GM23338 (cell line): ENCODE measurements around the gene GLOD5. TPM values are rescaled to one million over a fixed set of nuclear protein-coding genes. Genes with fewer than 3 reads are reported as not detected.

Source experiments
- ATAC-seq: fragments of 200-7000 bp; cut with Tn5 transposase; 3 replicates; pipeline ENCODE4 v1.9.1; 2020
- DNase-seq: peaks from one replicate; pipeline ENCODE4 v3.0.0-alpha.2; 2015; ENCODE audit warnings: low spot score
- H2AFZ ChIP-seq: fragments of 200-600 bp; sonication (generic); 2 replicates; pipeline ENCODE4 v1.8.0; 2016; ENCODE audit warnings: antibody characterized with exemption, mild to moderate bottlenecking, moderate library complexity
- H3F3A ChIP-seq: fragments of 200-600 bp; sonication (generic); replicated peaks from 2 replicates; pipeline ENCODE4 v1.8.0; 2017; ENCODE audit warnings: antibody characterized with exemption, mixed run types, low read depth
- H3K27ac ChIP-seq: fragments of 200-600 bp; sonication (generic); 2 replicates; pipeline ENCODE4 v1.6.1; 2016; ENCODE audit warnings: low read depth
- H3K27me3 ChIP-seq: fragments of 200-600 bp; sonication (generic); 2 replicates; pipeline ENCODE4 v1.8.0; 2016; ENCODE audit warnings: mild to moderate bottlenecking, mixed run types, moderate library complexity; ENCODE audit not compliant: insufficient read depth
- H3K36me3 ChIP-seq: fragments of 200-600 bp; sonication (generic); 2 replicates; pipeline ENCODE4 v1.8.0; 2016; ENCODE audit warnings: mild to moderate bottlenecking; ENCODE audit not compliant: insufficient read depth
- H3K4me1 ChIP-seq: fragments of 200-600 bp; sonication (generic); 2 replicates; pipeline ENCODE4 v1.8.0; 2016; ENCODE audit warnings: mild to moderate bottlenecking, moderate library complexity; ENCODE audit not compliant: insufficient read depth
- H3K4me2 ChIP-seq: fragments of 200-600 bp; sonication (generic); 2 replicates; pipeline ENCODE4 v1.7.1; 2017; ENCODE audit warnings: mixed run types
- H3K4me3 ChIP-seq: fragments of 200-600 bp; sonication (generic); 2 replicates; pipeline ENCODE4 v1.6.1; 2016; ENCODE audit warnings: mixed run types
- H3K79me2 ChIP-seq: fragments of 200-600 bp; sonication (generic); replicated peaks from 2 replicates; pipeline ENCODE4 v1.8.0; 2017; ENCODE audit warnings: mild to moderate bottlenecking; ENCODE audit not compliant: insufficient read depth
- H3K9me2 ChIP-seq: fragments of 200-600 bp; sonication (generic); 2 replicates; pipeline ENCODE4 v1.8.0; 2017; ENCODE audit not compliant: insufficient read depth
- H4K20me1 ChIP-seq: fragments of 200-600 bp; sonication (generic); replicated peaks from 2 replicates; pipeline ENCODE4 v1.8.0; 2017; ENCODE audit warnings: mild to moderate bottlenecking; ENCODE audit not compliant: insufficient read depth
- H3K27ac Mint-ChIP-seq: 2 replicates; pipeline ENCODE4 v1.8.0; 2020; ENCODE audit warnings: inconsistent platforms, mild to moderate bottlenecking, moderate library complexity, mixed read lengths
- H3K27me3 Mint-ChIP-seq: 3 replicates; pipeline ENCODE4 v1.8.0; 2022; ENCODE audit warnings: low read depth, mild to moderate bottlenecking, moderate library complexity, mixed read lengths, inconsistent platforms; ENCODE audit not compliant: insufficient read depth, poor library complexity
- H3K36me3 Mint-ChIP-seq: 3 replicates; pipeline ENCODE4 v1.8.0; 2021; ENCODE audit warnings: low read depth, mild to moderate bottlenecking, inconsistent platforms, moderate library complexity, mixed read lengths
- H3K4me1 Mint-ChIP-seq: 3 replicates; pipeline ENCODE4 v1.8.0; 2020; ENCODE audit warnings: mild to moderate bottlenecking, inconsistent platforms, mixed read lengths
- H3K4me3 Mint-ChIP-seq: 3 replicates; pipeline ENCODE4 v1.8.0; 2021; ENCODE audit warnings: moderate library complexity, mild to moderate bottlenecking, inconsistent platforms, mixed read lengths
- H3K9me3 Mint-ChIP-seq: 3 replicates; pipeline ENCODE4 v1.8.0; 2020; ENCODE audit warnings: moderate library complexity, mild to moderate bottlenecking, inconsistent platforms, mixed read lengths
- CREB1 ChIP-seq: fragments of 250-450 bp; sonication (Bioruptor Pico); IDR thresholded peaks from 2 replicates; pipeline ENCODE4 v1.5.0; 2020; ENCODE audit warnings: low read depth, mild to moderate bottlenecking, moderate library complexity
- CTCF ChIP-seq, 2 experiments: fragments of 200-600 bp in 1 of 2; sonication (generic) in 1 of 2; conservative IDR thresholded peaks; 2 replicates each; pipeline versions ENCODE4 v1.5.1 to v1.6.1; 2016 to 2017; ENCODE audit warnings: antibody characterized with exemption in 2 of 2, low read depth in 2 of 2, mild to moderate bottlenecking in 2 of 2, moderate library complexity in 1 of 2
- EZH2 ChIP-seq: fragments of 200-600 bp; sonication (generic); IDR thresholded peaks from one replicate; pipeline ENCODE4 v1.8.0; 2017; ENCODE audit warnings: antibody characterized with exemption, mild to moderate bottlenecking, low read depth; ENCODE audit not compliant: unreplicated experiment
- EZH2phosphoT487 ChIP-seq: fragments of 200-600 bp; sonication (generic); IDR thresholded peaks from one replicate; pipeline ENCODE4 v1.8.1; 2018; ENCODE audit warnings: antibody characterized with exemption; ENCODE audit not compliant: unreplicated experiment
- JUNB ChIP-seq: IDR thresholded peaks from one replicate; pipeline ENCODE4 v1.6.1; 2016; ENCODE audit warnings: antibody characterized with exemption; ENCODE audit not compliant: unreplicated experiment
- NANOG ChIP-seq: IDR thresholded peaks from 2 replicates; pipeline ENCODE4 v1.6.1; 2016; ENCODE audit warnings: antibody characterized with exemption, borderline replicate concordance
- POLR2AphosphoS5 ChIP-seq: IDR thresholded peaks from 2 replicates; pipeline ENCODE4 v1.6.1; 2016; ENCODE audit warnings: antibody characterized with exemption, low read depth
- REST ChIP-seq: IDR thresholded peaks from one replicate; pipeline ENCODE4 v1.6.1; 2018; ENCODE audit warnings: antibody characterized with exemption; ENCODE audit not compliant: unreplicated experiment
- STAT1 ChIP-seq: IDR thresholded peaks from one replicate; pipeline ENCODE4 v1.6.1; 2016; ENCODE audit warnings: antibody characterized with exemption; ENCODE audit not compliant: unreplicated experiment
- ZNF331 ChIP-seq: fragments of 250-450 bp; sonication (Bioruptor Pico); IDR thresholded peaks from 2 replicates; pipeline ENCODE4 v1.5.0; 2020; ENCODE audit warnings: low read depth, mild to moderate bottlenecking, moderate library complexity
- polyA plus RNA-seq: library from polyadenylated mRNA; unstranded; fragments of >200 nt; fragmentation: Nextera tagmentation; extraction: Ambion mirVana; gene quantifications from 2 replicates; pipeline ENCODE4 v1.2.1, GENCODE V29; 2016
- total RNA-seq: library from RNA; depleted of rRNA; stranded (reverse); fragments of >200 nt; shearing (Covaris generic); gene quantifications from 2 replicates; pipeline ENCODE4 v1.2.3, GENCODE V29; 2014

The GLOD5 gene
- total and polyA plus RNA-seq, 2 experiments from 2014 or later: not detected

DNA sequence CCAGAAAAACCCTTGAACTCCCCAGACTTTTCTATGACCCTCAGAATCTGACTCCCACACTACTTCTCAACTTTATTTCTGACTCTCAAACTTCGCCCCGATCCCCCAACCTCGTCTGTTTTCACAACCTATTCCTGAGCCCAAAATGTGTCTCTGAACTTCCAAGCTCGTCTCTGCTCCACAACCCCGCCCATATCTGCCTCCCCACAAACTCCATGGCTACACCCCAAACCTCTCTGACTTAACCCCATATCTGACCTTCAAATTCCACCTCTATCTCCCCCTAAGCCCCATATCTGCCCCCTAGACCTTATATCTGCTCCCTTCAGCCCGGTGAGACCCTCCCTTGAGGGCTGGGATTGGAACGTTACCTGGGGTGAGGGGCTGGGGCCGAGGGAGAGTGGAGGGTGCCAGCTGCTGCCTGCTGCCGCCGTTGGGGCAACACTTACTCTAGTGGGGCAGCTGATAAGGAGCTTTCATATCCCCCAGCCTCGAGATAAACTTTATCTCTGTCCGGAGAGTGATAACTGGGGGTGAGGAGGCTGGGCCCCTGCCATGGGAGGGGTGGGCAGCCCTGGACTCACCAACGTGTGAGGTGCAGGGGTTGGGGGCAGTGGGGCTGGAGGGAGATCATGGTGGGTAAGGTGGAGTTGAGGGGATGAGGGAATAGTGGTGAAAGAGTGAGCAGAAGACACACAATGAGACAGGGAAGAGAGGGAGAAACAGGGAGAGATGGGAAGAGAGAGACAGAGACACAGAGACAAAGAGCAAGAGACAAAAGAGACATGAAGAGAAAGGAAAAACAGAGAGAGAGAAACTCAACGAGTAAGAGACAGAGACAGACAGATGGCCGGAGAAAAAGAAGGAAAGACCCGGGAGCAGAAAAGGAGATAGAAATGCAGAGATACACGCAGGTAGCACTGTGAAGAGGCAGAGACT lies 26.2 kb downstream of the GLOD5 start (continued):
- TF ChIP-seq REST (no peak), CTCF (conservative IDR thresholded peaks at IDR 0.05; ENCODE audit: low read depth in 2 of 2) (no peak), POLR2AphosphoS5 (no peak), ZNF331 (CRISPR knock-in tag) (no peak)

DNA sequence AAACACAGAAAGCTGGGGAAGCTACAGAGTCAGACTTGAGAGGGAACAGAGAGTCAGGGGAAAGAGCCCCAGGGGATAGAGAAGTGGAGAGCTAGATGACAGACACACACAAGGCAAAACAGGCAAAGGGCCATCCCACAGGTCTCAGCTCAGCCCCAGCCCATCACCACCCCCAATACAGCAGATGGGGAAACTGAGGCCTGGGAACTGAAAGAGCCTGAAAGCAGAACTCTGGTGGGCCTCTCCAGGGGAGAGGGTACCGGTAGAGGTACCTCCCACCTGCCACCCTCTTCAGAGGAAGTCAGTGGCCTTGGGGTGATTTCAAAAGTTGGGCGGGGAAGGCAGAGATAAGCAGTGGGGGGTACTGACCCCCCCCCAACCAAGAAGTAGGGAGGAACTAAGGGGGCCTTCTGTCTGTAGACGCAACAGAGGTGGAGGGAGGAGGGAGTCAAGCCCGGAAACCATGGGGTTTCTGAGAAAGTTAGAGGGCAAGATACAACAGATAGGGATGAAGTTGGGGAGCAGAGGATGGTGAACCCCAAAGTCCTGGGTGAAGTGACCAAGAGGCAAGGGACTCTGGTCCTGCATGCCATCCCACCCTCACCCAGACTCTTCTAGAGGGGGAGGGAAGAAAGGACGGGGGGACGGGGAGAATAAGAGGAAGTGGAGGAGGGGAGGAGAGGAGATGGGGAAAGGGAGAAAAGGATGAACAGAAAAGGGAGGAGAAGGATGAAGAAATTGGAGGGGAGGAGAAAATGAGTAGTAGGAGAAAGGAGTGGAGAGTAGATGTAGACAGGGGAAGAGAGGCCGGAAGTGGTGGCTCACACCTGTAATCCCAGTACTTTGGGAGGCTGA lies 28.0 kb downstream of the GLOD5 start:
- Histone ChIP-seq H3K4me1 (no peaks in the 10 kb centered on the region), H4K20me1 (no peaks in the 10 kb centered on the region), H3K27me3 (no peaks in the 10 kb centered on the region), H3K4me2 (no peak overlapping the region), H3K9me2 (no peaks in the 10 kb centered on the region), H3K4me3 (no peak overlapping the region), H2AFZ (no peak overlapping the region), H3K36me3 (no peaks in the 10 kb centered on the region), H3K27ac (no peak overlapping the region), H3F3A (no peaks in the 10 kb centered on the region), H3K79me2 (no peaks in the 10 kb centered on the region)
- TF ChIP-seq EZH2: no peak
- no peak for TF ChIP-seq REST
- TF ChIP-seq NANOG: no peak
- no peak for TF ChIP-seq CREB1 (CRISPR knock-in tag)
- no peak for TF ChIP-seq EZH2phosphoT487
- no peak for TF ChIP-seq STAT1
- no peak for TF ChIP-seq POLR2AphosphoS5
- no peak for TF ChIP-seq ZNF331 (CRISPR knock-in tag)
- TF ChIP-seq JUNB: no peak
- TF ChIP-seq CTCF (conservative IDR thresholded peaks at IDR 0.05; ENCODE audit: low read depth in 2 of 2): no peak
- DNase-seq: no peak
- no peaks in the 10 kb centered on the region; the same call in 2 of the 3 replicates for H3K9me3 Mint-ChIP-seq
- H3K4me1 Mint-ChIP-seq: no peaks in the 10 kb centered on the region; the same call in 2 of the 3 replicates
- H3K27me3 Mint-ChIP-seq: peaks cover 10% of the 10 kb centered on the region
- no peak for ATAC-seq
- H3K27ac Mint-ChIP-seq: no peak overlapping the region
- H3K36me3 Mint-ChIP-seq: no peaks in the 10 kb centered on the region; the same call in 2 of the 3 replicates
- no peak overlapping the region for H3K4me3 Mint-ChIP-seq
